Breast epithelium (tissue), 4 donors: Measurements from ENCODE around the gene ADGRF1. TPM values are rescaled to one million over a fixed set of nuclear protein-coding genes. Genes with fewer than 3 reads are reported as not detected.

Source experiments
- DNase-seq, 2 donors: peaks; one replicate each; pipeline ENCODE4 v3.0.0-alpha.2; 2019; ENCODE audit warnings: low spot score in 2 of 2
- H3K27ac ChIP-seq, 2 donors: fragments of 200-600 bp; sonication (generic) in 1 of 2; one replicate each; pipeline ENCODE4 v1.5.1; 2016 to 2019; ENCODE audit warnings: mild to moderate bottlenecking in 1 of 2
- H3K27me3 ChIP-seq, 2 donors: fragments of 200-600 bp; sonication (generic) in 1 of 2; one replicate each; pipeline versions ENCODE4 v1.5.1 to v1.6.0; 2017 to 2019; ENCODE audit warnings: control low read depth in 1 of 2, mild to moderate bottlenecking in 1 of 2
- H3K36me3 ChIP-seq: fragments of 200-600 bp; one replicate; pipeline ENCODE4 v1.5.1; 2019
- H3K4me1 ChIP-seq, 2 donors: fragments of 200-600 bp; sonication (generic); one replicate each; pipeline ENCODE4 v1.5.1; 2016 to 2019; ENCODE audit warnings: control low read depth in 1 of 2
- H3K4me3 ChIP-seq, 3 donors: fragments of 200-600 bp; sonication (generic); 1 replicate in 2 of 3; 2 replicates in 1 of 3; pipeline ENCODE4 v1.5.1; 2016 to 2019; ENCODE audit warnings: mild to moderate bottlenecking in 3 of 3, moderate library complexity in 2 of 3
- H3K9me3 ChIP-seq, 2 donors: fragments of 200-600 bp; sonication (generic) in 1 of 2; one replicate each; pipeline ENCODE4 v1.5.1; 2016 to 2019; ENCODE audit warnings: control low read depth in 1 of 2
- POLR2A ChIP-seq: fragments of 450-650 bp; IDR thresholded peaks from one replicate; pipeline ENCODE4 v1.6.1; 2016; ENCODE audit warnings: antibody characterized with exemption, mild to moderate bottlenecking, moderate library complexity
- POLR2AphosphoS5 ChIP-seq, 3 donors: sonication (generic); formaldehyde crosslinking; IDR thresholded peaks; one replicate each; pipeline ENCODE4 v1.6.1; 2017; ENCODE audit warnings: antibody characterized with exemption in 3 of 3
- intact Hi-C: fragments of 100-400 bp; cut with DNase I; formaldehyde crosslinking; loops from one replicate; pipeline ENCODE4 v1.15.1; 2023; ENCODE audit warnings: low total_unique reads
- total RNA-seq, 3 donors: library from RNA; depleted of rRNA; stranded (reverse); fragments of >200 nt; gene quantifications; one replicate each; pipeline ENCODE4 v1.1.0, GENCODE V29; 2016
- TF ChIP-seq, protein P1 (sequence below), 3 donors: fragments of 450-650 bp; IDR thresholded peaks; one replicate each; pipeline ENCODE4 v1.5.1; 2016 to 2017; ENCODE audit warnings: antibody characterized with exemption in 3 of 3, mild to moderate bottlenecking in 3 of 3, moderate library complexity in 3 of 3

The ADGRF1 gene
- total RNA-seq, 3 donors from 2014 or later, result 0.66 to 3.5 TPM; not detected in 1

DNA sequence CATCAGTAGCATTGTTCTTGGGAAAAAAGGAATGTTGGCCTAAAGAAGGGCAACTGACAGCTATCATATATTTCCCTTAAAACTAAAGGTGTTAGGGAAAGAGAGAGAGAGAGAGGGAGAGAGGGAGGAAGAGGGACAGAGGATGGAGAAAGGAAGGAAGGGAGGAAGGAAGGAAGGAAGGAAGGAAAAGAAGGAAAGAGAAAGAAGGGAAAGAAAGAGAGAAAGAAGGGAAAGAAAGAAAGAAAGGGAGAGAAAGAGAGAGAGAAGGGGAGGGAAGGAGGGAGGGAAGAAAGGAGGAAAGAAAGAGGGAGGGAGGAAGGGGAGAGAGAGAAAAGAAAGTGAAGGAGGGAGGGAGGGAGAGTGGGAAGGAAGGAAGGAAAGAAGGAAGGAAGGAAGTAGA, 82.7 kb downstream of the ADGRF1 start:
- intact Hi-C loops, result no loop called here
- no peak for DNase-seq
- Histone ChIP-seq H3K4me1 (no peaks in the 10 kb centered on the region), H3K4me3 (no peak overlapping the region), H3K36me3 (no peaks in the 10 kb centered on the region), H3K27ac (no peak overlapping the region), H3K9me3 (no peaks in the 10 kb centered on the region), H3K27me3 (no peaks in the 10 kb centered on the region)
- TF ChIP-seq, protein P1, sequence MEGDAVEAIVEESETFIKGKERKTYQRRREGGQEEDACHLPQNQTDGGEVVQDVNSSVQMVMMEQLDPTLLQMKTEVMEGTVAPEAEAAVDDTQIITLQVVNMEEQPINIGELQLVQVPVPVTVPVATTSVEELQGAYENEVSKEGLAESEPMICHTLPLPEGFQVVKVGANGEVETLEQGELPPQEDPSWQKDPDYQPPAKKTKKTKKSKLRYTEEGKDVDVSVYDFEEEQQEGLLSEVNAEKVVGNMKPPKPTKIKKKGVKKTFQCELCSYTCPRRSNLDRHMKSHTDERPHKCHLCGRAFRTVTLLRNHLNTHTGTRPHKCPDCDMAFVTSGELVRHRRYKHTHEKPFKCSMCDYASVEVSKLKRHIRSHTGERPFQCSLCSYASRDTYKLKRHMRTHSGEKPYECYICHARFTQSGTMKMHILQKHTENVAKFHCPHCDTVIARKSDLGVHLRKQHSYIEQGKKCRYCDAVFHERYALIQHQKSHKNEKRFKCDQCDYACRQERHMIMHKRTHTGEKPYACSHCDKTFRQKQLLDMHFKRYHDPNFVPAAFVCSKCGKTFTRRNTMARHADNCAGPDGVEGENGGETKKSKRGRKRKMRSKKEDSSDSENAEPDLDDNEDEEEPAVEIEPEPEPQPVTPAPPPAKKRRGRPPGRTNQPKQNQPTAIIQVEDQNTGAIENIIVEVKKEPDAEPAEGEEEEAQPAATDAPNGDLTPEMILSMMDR (IDR thresholded peaks at IDR 0.05), result no peak
- no peak for TF ChIP-seq POLR2A
- TF ChIP-seq POLR2AphosphoS5 (IDR thresholded peaks at IDR 0.05), result no peak

DNA sequence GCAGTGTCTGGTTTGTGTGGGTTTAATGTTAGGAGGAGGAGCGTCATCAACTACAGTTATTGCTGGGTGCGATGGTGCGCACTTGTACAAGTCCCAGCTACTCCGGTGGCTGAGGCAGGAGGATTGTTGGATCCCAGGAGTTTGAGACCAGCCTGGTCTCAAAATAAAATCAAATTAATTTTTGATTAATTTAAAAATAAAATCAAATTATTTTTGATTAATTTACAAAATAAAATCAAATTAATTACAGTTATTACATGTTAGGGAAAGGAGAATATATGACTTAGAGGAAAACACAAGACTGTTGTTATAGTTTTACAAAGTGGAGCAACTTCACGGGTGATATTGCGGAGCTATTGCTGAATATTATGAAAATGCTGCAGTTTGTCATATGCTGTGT, 85.7 kb downstream of the ADGRF1 start:
- no peaks in the 10 kb centered on the region for H3K27me3 ChIP-seq
- no peak overlapping the region for H3K4me3 ChIP-seq
- H3K9me3 ChIP-seq, result no peaks in the 10 kb centered on the region
- TF ChIP-seq, protein P1 (IDR thresholded peaks at IDR 0.05), result no peak
- TF ChIP-seq POLR2A (no peak), POLR2AphosphoS5 (IDR thresholded peaks at IDR 0.05) (no peak)
- no peak overlapping the region for H3K27ac ChIP-seq
- no peak for DNase-seq
- H3K36me3 ChIP-seq, result no peaks in the 10 kb centered on the region
- H3K4me1 ChIP-seq, result no peaks in the 10 kb centered on the region
- intact Hi-C loops, result no loop called here

DNA sequence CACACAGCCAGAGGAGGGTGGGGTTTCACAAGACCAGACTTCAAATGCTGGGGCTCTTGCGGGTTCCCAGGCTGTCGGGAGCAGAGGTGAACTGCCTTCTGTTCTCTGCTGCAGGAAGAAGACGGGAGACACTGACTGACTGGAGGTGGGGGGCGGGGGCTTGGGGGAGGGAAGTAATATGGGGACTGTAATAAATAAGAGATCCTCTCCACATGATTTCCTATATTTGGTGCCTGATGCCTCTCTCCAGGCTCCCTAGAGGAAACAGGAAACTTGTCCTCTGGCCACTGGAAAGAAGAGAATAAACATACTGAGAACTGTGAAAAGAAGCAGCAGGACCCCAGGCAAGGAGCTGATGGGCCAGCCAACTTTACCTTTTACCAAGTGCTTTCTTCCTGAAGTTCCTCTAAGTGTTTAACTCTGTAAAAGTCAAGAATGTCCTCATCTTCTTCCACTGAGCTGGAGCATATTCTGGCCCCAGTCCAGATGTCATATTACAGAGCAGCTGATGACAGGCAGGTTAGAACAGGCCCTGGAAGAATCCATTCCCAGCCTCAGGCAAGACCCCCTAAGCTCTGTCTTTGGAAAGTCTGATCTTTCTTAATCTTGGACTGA, 87.2 kb downstream of the ADGRF1 start:
- H3K4me3 ChIP-seq, result peak overlapping the region; percentile 12 to 29 (median 15)
- no peaks in the 10 kb centered on the region for H3K9me3 ChIP-seq
- H3K27me3 ChIP-seq, result no peaks in the 10 kb centered on the region
- DNase-seq, result no peak
- intact Hi-C loops, result no loop called here
- H3K27ac ChIP-seq, result peak overlapping the region in 1 of 2 donors; percentile 40
- TF ChIP-seq POLR2A (no peak), POLR2AphosphoS5 (IDR thresholded peaks at IDR 0.05) (no peak)
- TF ChIP-seq, protein P1 (IDR thresholded peaks at IDR 0.05), result no peak
- H3K4me1 ChIP-seq, result no peaks in the 10 kb centered on the region
- H3K36me3 ChIP-seq, result no peaks in the 10 kb centered on the region

DNA sequence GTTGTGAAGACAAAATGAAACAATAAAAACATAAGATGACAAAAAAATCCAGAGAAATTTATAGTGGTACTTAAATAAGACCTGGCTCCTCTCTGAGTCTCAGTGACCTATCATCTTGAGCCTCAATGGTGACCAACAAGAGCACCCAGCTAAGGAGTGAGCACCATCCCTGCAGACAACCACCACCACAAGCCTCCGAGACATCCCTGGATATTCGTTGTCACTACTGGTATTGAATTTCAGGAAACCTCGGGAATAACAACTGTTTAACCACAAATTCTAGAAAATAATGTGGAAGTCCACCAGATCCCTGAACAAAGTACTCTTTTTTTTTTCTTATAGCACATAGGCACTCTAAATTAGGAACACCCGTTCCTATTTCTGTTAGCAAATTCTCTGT, 88.2 kb downstream of the ADGRF1 start:
- TF ChIP-seq POLR2A (no peak), POLR2AphosphoS5 (IDR thresholded peaks at IDR 0.05) (no peak)
- TF ChIP-seq, protein P1 (IDR thresholded peaks at IDR 0.05), result no peak
- H3K27ac ChIP-seq, result no peak overlapping the region
- intact Hi-C loops, result no loop called here
- peak overlapping the region; percentile 9 to 19 (median 15) for H3K4me3 ChIP-seq
- H3K4me1 ChIP-seq, result no peaks in the 10 kb centered on the region
- no peaks in the 10 kb centered on the region for H3K9me3 ChIP-seq
- H3K27me3 ChIP-seq, result no peaks in the 10 kb centered on the region
- no peaks in the 10 kb centered on the region for H3K36me3 ChIP-seq
- DNase-seq, result no peak

DNA sequence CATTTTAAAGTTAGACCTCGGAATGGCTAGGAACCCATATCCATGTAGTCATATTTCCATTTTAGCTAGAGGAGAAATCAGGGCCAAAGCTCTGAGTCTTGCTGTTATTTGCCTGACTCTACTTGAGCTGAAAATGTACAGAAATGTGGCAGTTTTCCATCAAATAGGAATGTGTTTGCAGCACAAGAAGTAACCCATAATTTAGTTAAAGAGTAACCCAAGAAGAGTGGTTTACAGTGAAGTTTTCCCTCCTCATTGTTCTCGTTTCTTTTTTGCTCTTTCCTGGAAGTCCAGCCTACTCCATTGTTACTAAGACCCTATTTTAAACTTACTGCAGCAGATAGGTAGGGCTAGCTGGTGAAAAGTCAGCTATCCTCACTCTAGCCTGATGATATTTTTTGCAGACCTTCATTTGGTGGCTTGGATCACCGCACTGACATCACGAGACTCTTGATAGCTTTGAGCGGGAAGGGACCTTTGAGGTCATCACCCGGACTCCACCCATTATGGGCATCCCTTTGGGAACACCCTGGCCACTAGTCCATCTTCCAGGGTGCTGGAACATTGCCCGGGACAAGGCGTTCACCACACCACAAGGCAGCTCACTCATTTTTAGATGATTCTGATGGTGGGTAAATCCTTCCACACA, 92.4 kb downstream of the ADGRF1 start:
- TF ChIP-seq POLR2A (no peak), POLR2AphosphoS5 (IDR thresholded peaks at IDR 0.05) (peak in 1 of 3 donors; percentile 18)
- TF ChIP-seq, protein P1 (IDR thresholded peaks at IDR 0.05), result no peak
- Histone ChIP-seq H3K27ac (peak overlapping the region in 1 of 2 donors; percentile 71), H3K4me3 (no peak overlapping the region), H3K4me1 (no peaks in the 10 kb centered on the region), H3K27me3 (no peaks in the 10 kb centered on the region), H3K9me3 (no peaks in the 10 kb centered on the region), H3K36me3 (no peaks in the 10 kb centered on the region)
- DNase-seq, result no peak
- intact Hi-C loops, result no loop called here
